GM19239 (cell line): ENCODE data around the gene RARG.
A peak's percentile ranks its signal among the peaks of the same experiment; 100 is the strongest.

Experiments used
- DNase-seq: peaks from one replicate; pipeline ENCODE4 v3.0.0; 2011; ENCODE audit warnings: low spot score; ENCODE audit not compliant: insufficient read length
- FAIRE-seq: peaks from 2 replicates; lab custom pipeline; 2011; peaks lifted over from hg19 to GRCh38; lab: Jason Lieb, UNC

RARG gene

GRCh38 chr12:53251477-53252348, 19.7 kb upstream of the RARG start:
- no peak for FAIRE-seq
- peak; percentile 90 for DNase-seq

GRCh38 chr12:53245286-53245685, 13.3 kb upstream of the RARG start:
- FAIRE-seq (no peak), DNase-seq (no peak)

GRCh38 chr12:53244337-53244736, 12.3 kb upstream of the RARG start:
- DNase-seq (no peak), FAIRE-seq (no peak)

- FAIRE-seq, result no peak
- no peak for DNase-seq
Observed at GRCh38 chr12:53241623-53242412, 9.8 kb upstream of the RARG start.

- no peak for DNase-seq
- FAIRE-seq, result no peak
Observed at GRCh38 chr12:53239643-53240258, 7.7 kb upstream of the RARG start.

GRCh38 chr12:53236443-53237111, 4.6 kb upstream of the RARG start:
- no peak for DNase-seq
- FAIRE-seq, result no peak

GRCh38 chr12:53235742-53236442, 3.9 kb upstream of the RARG start:
- no peak for DNase-seq
- no peak for FAIRE-seq

- DNase-seq (no peak), FAIRE-seq (no peak)
Observed at GRCh38 chr12:53235164-53235563, 3.2 kb upstream of the RARG start.

- DNase-seq (no peak), FAIRE-seq (no peak)
Observed at GRCh38 chr12:53234271-53234914, 2.4 kb upstream of the RARG start.

GRCh38 chr12:53233671-53234121, 1.7 kb upstream of the RARG start:
- no peak for FAIRE-seq
- no peak for DNase-seq

GRCh38 chr12:53232646-53233461, 845 bp upstream of the RARG start:
- DNase-seq (no peak), FAIRE-seq (peak; percentile 31)

- FAIRE-seq, result no peak
Observed at GRCh38 chr12:53231671-53231920, 413 bp downstream of the RARG start.

GRCh38 chr12:53230108-53230845, 1.7 kb downstream of the RARG start:
- no peak for FAIRE-seq
- no peak for DNase-seq

More at GRCh38 chr12:53231671-53231920, 413 bp downstream of the RARG start:
- DNase-seq, result no peak

GRCh38 chr12:53229454-53229853, 2.6 kb downstream of the RARG start:
- FAIRE-seq, result no peak
- no peak for DNase-seq

- no peak for FAIRE-seq
Observed at GRCh38 chr12:53227836-53228235, 4.2 kb downstream of the RARG start.

GRCh38 chr12:53227341-53227740, 4.7 kb downstream of the RARG start:
- FAIRE-seq, result no peak
- no peak for DNase-seq

More at GRCh38 chr12:53227836-53228235, 4.2 kb downstream of the RARG start:
- DNase-seq, result no peak

GRCh38 chr12:53226815-53227214, 5.2 kb downstream of the RARG start:
- DNase-seq (no peak), FAIRE-seq (no peak)
